PC-3 (cell line): ENCODE results near the gene SLC25A34.

ENCODE experiments used
- CTCF ChIP-seq: fragments of 300-600 bp; sonication (generic); conservative IDR thresholded peaks from 2 replicates; pipeline ENCODE4 v1.5.1; 2017; ENCODE audit warnings: antibody characterized with exemption, low read depth, mild to moderate bottlenecking, low read length
- EZH2 ChIP-seq: fragments of 300-600 bp; sonication (generic); IDR thresholded peaks from one replicate; pipeline ENCODE4 v1.6.1; 2017; ENCODE audit warnings: antibody characterized with exemption, mild to moderate bottlenecking, low read length; ENCODE audit not compliant: unreplicated experiment
- EZH2phosphoT487 ChIP-seq: fragments of 300-600 bp; sonication (generic); IDR thresholded peaks from 2 replicates; pipeline ENCODE4 v1.6.1; 2018; ENCODE audit warnings: mild to moderate bottlenecking, antibody characterized with exemption, low read length, borderline replicate concordance

- no peak for TF ChIP-seq EZH2phosphoT487
- no peak for TF ChIP-seq CTCF
- no peak for TF ChIP-seq EZH2
Observed at GRCh38 chr1:15727021-15727420, 9.0 kb upstream of the SLC25A34 start.
